ENCODE measurements around the gene HECTD2.
"Not testable (repeated sequence)": the region's sequence is repeated elsewhere in the genome, so short reads cannot be mapped to it uniquely, and the experiment has no call there.

Gene HECTD2

GRCh38 chr10:91409869-91410637 is at the start of gene HECTD2:
HECTD2 (plus strand) TSS chr10:91410344; CDS start chr10:91410439, 95 bp downstream.
- in situ Hi-C loops (cut with HindIII; ENCODE audit: low sequenced_read_pairs) = no loop called here
- DNase-seq (ENCODE audit: low read depth, low spot score) = peak; percentile 74

GRCh38 chr10:91360461-91360860 is 49.7 kb upstream of the HECTD2 start:
- TF ChIP-seq CTCF (IDR thresholded peaks at IDR 0.05; ENCODE audit: low read depth, low read length) = no peak
- no peak overlapping the region for H3K4me3 ChIP-seq (ENCODE audit: low read depth, low read length)
- no peak for DNase-seq (ENCODE audit: low read depth, low spot score)
- in situ Hi-C loops (cut with HindIII; ENCODE audit: low sequenced_read_pairs) = no loop called here

More at GRCh38 chr10:91409869-91410637, at the start of gene HECTD2:
- H3K4me3 ChIP-seq (ENCODE audit: low read depth, low read length) = peak within 1 kb of the TSS; percentile 85
- peak; percentile 28 for TF ChIP-seq CTCF (IDR thresholded peaks at IDR 0.05; ENCODE audit: low read depth, low read length)

- H3K4me3 ChIP-seq (ENCODE audit: low read depth, low read length); in situ Hi-C loops (cut with HindIII; ENCODE audit: low sequenced_read_pairs); DNase-seq (ENCODE audit: low read depth, low spot score): not testable (repeated sequence)
Observed at GRCh38 chr10:91365519-91365918, 44.6 kb upstream of the HECTD2 start.

- in situ Hi-C loops (cut with HindIII; ENCODE audit: low sequenced_read_pairs) = no loop called here
- no peak overlapping the region for H3K4me3 ChIP-seq (ENCODE audit: low read depth, low read length)
- no peak for TF ChIP-seq CTCF (IDR thresholded peaks at IDR 0.05; ENCODE audit: low read depth, low read length)
- no peak for DNase-seq (ENCODE audit: low read depth, low spot score)
Observed at GRCh38 chr10:91366704-91367103, 43.4 kb upstream of the HECTD2 start.

DNA sequence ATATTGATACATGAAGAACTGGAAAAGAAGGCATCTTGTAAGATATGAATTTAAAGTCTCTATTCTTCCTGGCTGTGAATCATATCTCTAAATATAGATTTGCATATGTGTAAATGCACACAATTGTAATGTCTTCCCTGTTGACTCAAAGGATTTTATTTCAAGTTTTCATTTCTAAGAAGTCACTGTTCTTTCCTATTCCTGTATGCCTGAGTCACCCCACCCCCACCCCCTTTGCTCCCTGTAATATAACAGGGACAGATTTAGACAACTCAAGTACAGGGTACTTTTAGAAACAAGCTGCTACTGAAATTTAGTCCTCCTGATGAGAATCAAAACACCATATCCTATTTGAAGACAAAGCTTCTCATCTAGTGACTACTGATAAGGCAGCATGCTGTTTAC is 43.0 kb upstream of the HECTD2 start:
- H3K4me3 ChIP-seq (ENCODE audit: low read depth, low read length) = no peak overlapping the region
- DNase-seq (ENCODE audit: low read depth, low spot score) = no peak
- no peak for TF ChIP-seq CTCF (IDR thresholded peaks at IDR 0.05; ENCODE audit: low read depth, low read length)
- in situ Hi-C loops (cut with HindIII; ENCODE audit: low sequenced_read_pairs) = no loop called here

DNA sequence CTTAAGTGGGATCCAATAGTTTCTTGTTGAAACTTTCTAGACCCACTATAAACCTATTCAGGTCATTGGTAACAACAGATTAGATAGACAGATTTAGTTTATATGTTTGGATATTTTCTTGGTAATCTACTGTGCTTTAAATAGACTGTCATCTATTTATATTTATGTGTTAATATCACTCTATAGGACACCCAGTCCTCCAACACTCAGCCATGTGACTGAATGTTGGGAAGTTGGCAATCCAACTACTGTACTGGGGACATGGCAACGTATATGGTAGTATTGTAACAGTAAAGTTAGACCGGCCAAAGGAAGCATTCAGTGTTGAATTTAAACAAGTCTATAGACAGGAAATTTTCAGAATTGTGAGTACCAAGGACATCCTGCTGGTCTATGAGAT is 42.6 kb upstream of the HECTD2 start:
- no peak for TF ChIP-seq CTCF (IDR thresholded peaks at IDR 0.05; ENCODE audit: low read depth, low read length)
- no peak for DNase-seq (ENCODE audit: low read depth, low spot score)
- H3K4me3 ChIP-seq (ENCODE audit: low read depth, low read length) = no peak overlapping the region
- in situ Hi-C loops (cut with HindIII; ENCODE audit: low sequenced_read_pairs) = no loop called here

GRCh38 chr10:91369978-91370589 is 40.1 kb upstream of the HECTD2 start:
- peak; percentile 49 for DNase-seq (ENCODE audit: low read depth, low spot score)
- H3K4me3 ChIP-seq (ENCODE audit: low read depth, low read length); in situ Hi-C loops (cut with HindIII; ENCODE audit: low sequenced_read_pairs): not testable (repeated sequence)
- peak; percentile 66 for TF ChIP-seq CTCF (IDR thresholded peaks at IDR 0.05; ENCODE audit: low read depth, low read length)
